GM12874 (cell line): ENCODE results near the gene NFS1.

Source experiments
- TF ChIP-seq, protein P1 (sequence below): IDR thresholded peaks from 2 replicates; pipeline ENCODE4 v1.5.1; 2011; ENCODE audit warnings: low read depth, mild to moderate bottlenecking, control low read depth, low read length, moderate library complexity; ENCODE audit not compliant: insufficient read depth

The NFS1 gene

GRCh38 chr20:35626386-35627001 is 72.7 kb downstream of the NFS1 start:
- TF ChIP-seq, protein P1, sequence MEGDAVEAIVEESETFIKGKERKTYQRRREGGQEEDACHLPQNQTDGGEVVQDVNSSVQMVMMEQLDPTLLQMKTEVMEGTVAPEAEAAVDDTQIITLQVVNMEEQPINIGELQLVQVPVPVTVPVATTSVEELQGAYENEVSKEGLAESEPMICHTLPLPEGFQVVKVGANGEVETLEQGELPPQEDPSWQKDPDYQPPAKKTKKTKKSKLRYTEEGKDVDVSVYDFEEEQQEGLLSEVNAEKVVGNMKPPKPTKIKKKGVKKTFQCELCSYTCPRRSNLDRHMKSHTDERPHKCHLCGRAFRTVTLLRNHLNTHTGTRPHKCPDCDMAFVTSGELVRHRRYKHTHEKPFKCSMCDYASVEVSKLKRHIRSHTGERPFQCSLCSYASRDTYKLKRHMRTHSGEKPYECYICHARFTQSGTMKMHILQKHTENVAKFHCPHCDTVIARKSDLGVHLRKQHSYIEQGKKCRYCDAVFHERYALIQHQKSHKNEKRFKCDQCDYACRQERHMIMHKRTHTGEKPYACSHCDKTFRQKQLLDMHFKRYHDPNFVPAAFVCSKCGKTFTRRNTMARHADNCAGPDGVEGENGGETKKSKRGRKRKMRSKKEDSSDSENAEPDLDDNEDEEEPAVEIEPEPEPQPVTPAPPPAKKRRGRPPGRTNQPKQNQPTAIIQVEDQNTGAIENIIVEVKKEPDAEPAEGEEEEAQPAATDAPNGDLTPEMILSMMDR = no peak

GRCh38 chr20:35625584-35626385 is 73.4 kb downstream of the NFS1 start:
- TF ChIP-seq, protein P1 = no peak

DNA sequence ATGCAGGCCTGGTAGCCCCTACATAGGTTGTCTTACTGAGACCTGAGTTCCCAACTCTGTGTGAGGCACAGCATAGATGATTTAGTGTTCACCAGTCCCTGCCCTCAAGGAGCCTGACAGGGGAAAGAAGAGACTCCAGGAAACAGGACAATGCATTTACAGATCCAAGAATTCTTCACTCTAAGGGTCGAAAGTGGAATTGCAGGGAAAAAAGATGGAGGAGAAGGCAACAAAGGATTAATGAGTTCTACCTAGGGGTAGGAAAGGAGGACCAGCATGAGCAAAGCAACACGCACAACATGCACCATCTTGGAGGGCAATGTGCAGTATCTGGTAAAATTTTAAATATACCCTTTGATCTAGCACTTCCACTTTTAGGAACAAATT is 77.6 kb downstream of the NFS1 start:
- TF ChIP-seq, protein P1 = no peak

DNA sequence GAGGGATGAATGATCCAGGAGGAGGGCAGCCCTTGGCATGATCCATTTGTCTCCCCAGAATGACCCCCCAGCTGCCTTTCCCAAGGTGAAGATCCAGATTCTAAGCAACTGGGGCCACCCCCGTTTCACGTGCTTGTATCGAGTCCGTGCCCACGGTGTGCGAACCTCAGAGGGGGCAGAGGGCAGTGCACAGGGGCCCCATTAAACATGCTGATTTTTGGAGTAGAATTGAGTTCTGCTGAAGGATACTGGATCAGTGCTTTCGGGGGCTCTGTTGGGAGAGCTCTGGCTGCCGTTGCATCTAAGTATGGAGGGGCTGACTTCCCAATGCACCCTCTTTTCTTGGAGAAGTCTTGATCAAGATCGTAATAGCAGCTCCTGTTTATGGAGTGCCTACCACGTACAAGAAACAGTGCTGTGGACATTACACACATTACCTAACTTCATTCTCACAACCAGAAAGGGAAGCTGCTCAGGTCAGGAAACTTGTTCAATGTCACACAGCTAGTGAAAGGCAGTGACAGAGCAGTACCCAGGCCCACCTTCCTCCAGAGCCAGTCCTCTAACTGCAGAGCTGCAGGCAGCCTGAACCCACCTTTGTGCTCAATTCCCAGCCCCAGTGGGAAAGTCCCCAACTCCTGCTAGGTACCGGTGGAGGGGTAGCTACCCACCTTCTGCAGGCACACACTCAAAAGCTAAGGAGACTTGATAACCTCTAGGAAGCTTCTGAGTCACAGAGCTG is 78.2 kb downstream of the NFS1 start:
- TF ChIP-seq, protein P1 = no peak

GRCh38 chr20:35619196-35620095 is 79.7 kb downstream of the NFS1 start:
- TF ChIP-seq, protein P1 = peak; percentile 80

GRCh38 chr20:35618263-35619131 is 80.7 kb downstream of the NFS1 start:
- TF ChIP-seq, protein P1 = no peak
